Measurements from ENCODE around the gene EHD3. TPM values are rescaled to one million over a fixed set of nuclear protein-coding genes. Genes with fewer than 3 reads are reported as not detected.
"Not testable (repeated sequence)": the region's sequence is repeated elsewhere in the genome, so short reads cannot be mapped to it uniquely, and the experiment has no call there.

The EHD3 gene
- total RNA-seq, 1 donor from 2014 or later, result 20.9 TPM

- no peaks in the 10 kb centered on the region for H3K36me3 ChIP-seq (ENCODE audit: insufficient read depth, low read length)
- H3K27me3 ChIP-seq (ENCODE audit: insufficient read depth, low read length), result no peaks in the 10 kb centered on the region
- Mint-ChIP-seq H3K4me1 (ENCODE audit: low read depth, unreplicated experiment) (peaks cover 5% of the 10 kb centered on the region), H3K36me3 (ENCODE audit: low read depth, unreplicated experiment) (peaks cover 2% of the 10 kb centered on the region), H3K27ac (ENCODE audit: unreplicated experiment) (no peak overlapping the region), H3K27me3 (ENCODE audit: low read depth, unreplicated experiment) (peaks cover 19% of the 10 kb centered on the region), H3K4me3 (ENCODE audit: unreplicated experiment) (no peak overlapping the region), H3K9me3 (ENCODE audit: unreplicated experiment) (peaks cover 2% of the 10 kb centered on the region)
- no peaks in the 10 kb centered on the region for H3K79me2 ChIP-seq (ENCODE audit: insufficient read depth, low read length)
- H4K20me1 ChIP-seq (ENCODE audit: insufficient read depth, low read length), result no peaks in the 10 kb centered on the region
- FAIRE-seq (no peak), DNase-seq (ENCODE audit: low read depth) (no peak)
- H3K4me1 ChIP-seq (ENCODE audit: insufficient read depth, low read length), result peaks cover 3% of the 10 kb centered on the region
- H3K27ac ChIP-seq (ENCODE audit: low read depth, low read length), result no peak overlapping the region
- H3K9me3 ChIP-seq (ENCODE audit: insufficient read depth, low read depth, low read length), result peaks cover 3% of the 10 kb centered on the region
- no peak overlapping the region for H3K4me3 ChIP-seq (ENCODE audit: insufficient read depth, low read depth, low read length)
- no peak overlapping the region for H3K9ac ChIP-seq (ENCODE audit: low read length)
- no peak overlapping the region for H3K4me2 ChIP-seq (ENCODE audit: low read length)
- TF ChIP-seq CTCF (IDR thresholded peaks at IDR 0.05; ENCODE audit: insufficient read depth, low read depth, low read length), result no peak
- no peak for TF ChIP-seq EZH2 (IDR thresholded peaks at IDR 0.05; ENCODE audit: insufficient read depth, low read length)
- no peak overlapping the region for H2AFZ ChIP-seq (ENCODE audit: low read depth, low read length)
Observed at GRCh38 chr2:31277621-31278020, 43.7 kb downstream of the EHD3 start.

- Histone ChIP-seq H2AFZ (ENCODE audit: low read depth, low read length) (no peak overlapping the region), H3K9me3 (ENCODE audit: insufficient read depth, low read depth, low read length) (peaks cover 3% of the 10 kb centered on the region), H3K9ac (ENCODE audit: low read length) (no peak overlapping the region), H3K36me3 (ENCODE audit: insufficient read depth, low read length) (no peaks in the 10 kb centered on the region), H3K4me3 (ENCODE audit: insufficient read depth, low read depth, low read length) (no peak overlapping the region), H3K27me3 (ENCODE audit: insufficient read depth, low read length) (no peaks in the 10 kb centered on the region), H3K4me2 (ENCODE audit: low read length) (no peak overlapping the region), H3K4me1 (ENCODE audit: insufficient read depth, low read length) (peaks cover 14% of the 10 kb centered on the region), H4K20me1 (ENCODE audit: insufficient read depth, low read length) (no peaks in the 10 kb centered on the region), H3K27ac (ENCODE audit: low read depth, low read length) (no peak overlapping the region), H3K79me2 (ENCODE audit: insufficient read depth, low read length) (no peaks in the 10 kb centered on the region)
- DNase-seq (ENCODE audit: low read depth) (no peak), FAIRE-seq (no peak)
- Mint-ChIP-seq H3K9me3 (ENCODE audit: unreplicated experiment) (peaks cover 2% of the 10 kb centered on the region), H3K4me1 (ENCODE audit: low read depth, unreplicated experiment) (peaks cover 8% of the 10 kb centered on the region), H3K36me3 (ENCODE audit: low read depth, unreplicated experiment) (peaks cover 2% of the 10 kb centered on the region), H3K27ac (ENCODE audit: unreplicated experiment) (peak overlapping the region; percentile 70), H3K27me3 (ENCODE audit: low read depth, unreplicated experiment) (no peaks in the 10 kb centered on the region), H3K4me3 (ENCODE audit: unreplicated experiment) (no peak overlapping the region)
- TF ChIP-seq EZH2 (IDR thresholded peaks at IDR 0.05; ENCODE audit: insufficient read depth, low read length), result no peak
- TF ChIP-seq CTCF (IDR thresholded peaks at IDR 0.05; ENCODE audit: insufficient read depth, low read depth, low read length), result no peak
Observed at GRCh38 chr2:31282634-31283033, 48.7 kb downstream of the EHD3 start.

- H3K4me2 ChIP-seq (ENCODE audit: low read length); H4K20me1 ChIP-seq (ENCODE audit: insufficient read depth, low read length); H3K27me3 Mint-ChIP-seq (ENCODE audit: low read depth, unreplicated experiment); FAIRE-seq; H3K36me3 ChIP-seq (ENCODE audit: insufficient read depth, low read length); H3K27ac ChIP-seq (ENCODE audit: low read depth, low read length); H3K4me3 Mint-ChIP-seq (ENCODE audit: unreplicated experiment); H3K27me3 ChIP-seq (ENCODE audit: insufficient read depth, low read length); H3K9ac ChIP-seq (ENCODE audit: low read length); H2AFZ ChIP-seq (ENCODE audit: low read depth, low read length); H3K4me3 ChIP-seq (ENCODE audit: insufficient read depth, low read depth, low read length); H3K79me2 ChIP-seq (ENCODE audit: insufficient read depth, low read length); DNase-seq (ENCODE audit: low read depth); H3K9me3 Mint-ChIP-seq (ENCODE audit: unreplicated experiment); H3K9me3 ChIP-seq (ENCODE audit: insufficient read depth, low read depth, low read length); H3K36me3 Mint-ChIP-seq (ENCODE audit: low read depth, unreplicated experiment): not testable (repeated sequence)
- H3K4me1 ChIP-seq (ENCODE audit: insufficient read depth, low read length), result peaks cover 18% of the 10 kb centered on the region
- peak overlapping the region; percentile 70 for H3K27ac Mint-ChIP-seq (ENCODE audit: unreplicated experiment)
- H3K4me1 Mint-ChIP-seq (ENCODE audit: low read depth, unreplicated experiment), result peaks cover 12% of the 10 kb centered on the region
Observed at GRCh38 chr2:31283193-31283919, 49.4 kb downstream of the EHD3 start.
